T-cell (primary cell): Measurements from ENCODE around the gene AGRP. TPM values are rescaled to one million over a fixed set of nuclear protein-coding genes. Genes with fewer than 3 reads are reported as not detected.

Experiments used
- ATAC-seq, 4 experiments: fragments of 200-7000 bp in 3 of 4; fragments of 150-1000 bp in 1 of 4; cut with Tn5 transposase; replicated peaks in 1 of 4; 1 replicate in 3 of 4; 2 replicates in 1 of 4; pipeline ENCODE4 v1.10.0; 2021; ENCODE audit warnings: moderate library complexity in 3 of 4, mild to moderate bottlenecking in 2 of 4, moderate number of reproducible peaks in 1 of 4
- CTCF ChIA-PET, 2 donors: fragments of 300-600 bp; sonication (Branson Sonifier 250); formaldehyde crosslinking; loops; one replicate each; lab custom pipeline; 2022; ENCODE audit warnings: antibody characterized with exemption in 2 of 2; lab: Charles Lee
- POLR2A ChIA-PET, 2 donors: fragments of 300-600 bp; sonication (Branson Sonifier 250); formaldehyde crosslinking; loops; one replicate each; lab custom pipeline; 2022; ENCODE audit warnings: antibody characterized with exemption in 2 of 2; lab: Charles Lee
- DNase-seq, 35 experiments: peaks; one replicate each; pipeline versions ENCODE4 v3.0.0 to v3.0.0-alpha.2; 2013 to 2023
- H3K27ac ChIP-seq: one replicate; pipeline ENCODE4 v1.5.1; 2013; ENCODE audit warnings: low read length
- H3K27me3 ChIP-seq, 2 experiments: replicated peaks in 1 of 2; 1 replicate in 1 of 2; 2 replicates in 1 of 2; pipeline versions ENCODE4 v1.6.1 to v1.7.0; 2013; ENCODE audit warnings: low read length in 1 of 2, mixed read lengths in 1 of 2; ENCODE audit not compliant: control insufficient read depth in 2 of 2, insufficient read depth in 2 of 2; ENCODE audit errors: extremely low read depth in 1 of 2
- H3K36me3 ChIP-seq, 2 donors: 1 replicate in 1 of 2; 2 replicates in 1 of 2; pipeline versions ENCODE4 v1.6.1 to v1.7.0; 2013; ENCODE audit warnings: low read length in 1 of 2; ENCODE audit not compliant: control insufficient read depth in 2 of 2, insufficient read depth in 1 of 2; ENCODE audit errors: extremely low read depth in 1 of 2
- H3K4me1 ChIP-seq, 2 experiments: 1 replicate in 1 of 2; 2 replicates in 1 of 2; pipeline versions ENCODE4 v1.6.1 to v1.7.0; 2013; ENCODE audit warnings: low read length in 2 of 2, mixed read lengths in 1 of 2; ENCODE audit not compliant: insufficient read depth in 2 of 2, control insufficient read depth in 1 of 2; ENCODE audit errors: extremely low read depth in 1 of 2
- H3K4me3 ChIP-seq, 2 donors: 1 replicate in 1 of 2; 2 replicates in 1 of 2; pipeline versions ENCODE4 v1.5.1 to v1.7.0; 2013; ENCODE audit warnings: mild to moderate bottlenecking in 2 of 2, low read length in 1 of 2, moderate library complexity in 1 of 2; ENCODE audit not compliant: control insufficient read depth in 1 of 2; ENCODE audit errors: extremely low read depth in 1 of 2
- H3K9me3 ChIP-seq: 2 replicates; pipeline ENCODE4 v1.7.0; 2013
- H3K27ac Mint-ChIP-seq, 2 donors: one replicate each; pipeline ENCODE4 v1.8.0; 2020 to 2021; ENCODE audit warnings: mild to moderate bottlenecking in 2 of 2, mixed read lengths in 2 of 2
- H3K27me3 Mint-ChIP-seq, 2 donors: one replicate each; pipeline ENCODE4 v1.8.0; 2021 to 2022; ENCODE audit warnings: mixed read lengths in 2 of 2
- H3K36me3 Mint-ChIP-seq: one replicate; pipeline ENCODE4 v1.8.0; 2021; ENCODE audit warnings: mixed read lengths
- H3K4me1 Mint-ChIP-seq, 3 donors: one replicate each; pipeline ENCODE4 v1.8.0; 2020 to 2022; ENCODE audit warnings: mixed read lengths in 3 of 3, mild to moderate bottlenecking in 1 of 3
- H3K4me3 Mint-ChIP-seq, 3 donors: one replicate each; pipeline ENCODE4 v1.8.0; 2020 to 2022; ENCODE audit warnings: mild to moderate bottlenecking in 3 of 3, mixed read lengths in 3 of 3, moderate library complexity in 3 of 3
- H3K9me3 Mint-ChIP-seq, 3 donors: one replicate each; pipeline ENCODE4 v1.8.0; 2020 to 2022; ENCODE audit warnings: mixed read lengths in 3 of 3
- WGBS: methylation state at CpG from one replicate; pipeline ENCODE4 v1.1.5; 2013; ENCODE audit warnings: missing lambda C conversion rate; ENCODE audit not compliant: insufficient coverage; 5-methylcytosine and 5-hydroxymethylcytosine counted together
- total RNA-seq, 35 experiments: library from RNA in 6 of 35; stranded (reverse) in 6 of 35; fragments of 120-200 nt in 1 of 35; gene quantifications; one replicate each; pipeline versions ENCODE4 v1.2.1 to v1.2.4 and lab custom pipeline; 2013 to 2026

Gene AGRP
- total RNA-seq, 5 donors from 2014 or later (not counting 1 experiment from before 2014, with no cell fraction given), result not detected

DNA sequence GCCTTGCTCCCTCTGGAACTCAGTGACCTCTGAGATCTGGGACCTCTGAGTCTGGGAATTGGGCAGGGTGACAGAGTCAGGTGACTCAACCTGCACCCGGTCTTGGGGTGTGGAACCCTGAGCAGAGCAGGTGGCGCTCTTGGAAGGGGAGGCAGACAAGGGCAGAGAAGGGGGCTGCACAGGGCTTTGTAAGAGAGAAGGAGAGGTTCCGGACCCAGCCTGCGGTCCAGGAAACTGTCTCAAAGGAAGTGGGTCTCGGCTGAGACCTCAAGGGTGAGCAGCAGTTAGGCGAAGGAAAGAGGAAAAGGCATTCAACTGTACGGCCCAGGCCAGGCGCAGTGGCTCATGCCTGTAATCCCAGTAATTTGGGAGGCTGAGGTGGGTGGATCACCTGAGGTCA, 35.3 kb upstream of the AGRP start:
- Histone ChIP-seq H3K36me3 (no peaks in the 10 kb centered on the region), H3K27ac (peak overlapping the region; percentile 5), H3K27me3 (no peaks in the 10 kb centered on the region), H3K9me3 (no peaks in the 10 kb centered on the region), H3K4me3 (no peak overlapping the region), H3K4me1 (peaks cover 0 to 48% of the 10 kb centered on the region in 2 experiments)
- CTCF ChIA-PET, result interaction anchor here in 1 of 2 donors (0.5 kb wide), 1 partner anchor 1622 kb away, joined by 3 read pairs; no protein-coding TSS in a partner anchor
- H3K9me3 Mint-ChIP-seq, result no peaks in the 10 kb centered on the region
- H3K4me3 Mint-ChIP-seq, result peak overlapping the region in 1 of 3 donors; percentile 61
- POLR2A ChIA-PET, result no interaction called here
- peaks cover 23 to 46% (median 44%) of the 10 kb centered on the region in 3 donors for H3K4me1 Mint-ChIP-seq
- ATAC-seq (no peak), DNase-seq (no peak)
- peak overlapping the region in 1 of 2 donors; percentile 72 for H3K27ac Mint-ChIP-seq
- 44% methylated on average over 8 of the region's 8 CpGs for WGBS
- H3K36me3 Mint-ChIP-seq, result no peaks in the 10 kb centered on the region
- no peaks in the 10 kb centered on the region for H3K27me3 Mint-ChIP-seq

GRCh38 chr16:67517661-67518423, 34.5 kb upstream of the AGRP start:
- Mint-ChIP-seq H3K27me3 (no peaks in the 10 kb centered on the region), H3K27ac (no peak overlapping the region), H3K36me3 (no peaks in the 10 kb centered on the region), H3K4me3 (peak overlapping the region in 1 of 3 donors; percentile 36), H3K9me3 (no peaks in the 10 kb centered on the region), H3K4me1 (peaks cover 22 to 44% (median 42%) of the 10 kb centered on the region in 3 donors)
- Histone ChIP-seq H3K4me1 (peaks cover 0 to 48% of the 10 kb centered on the region in 2 experiments), H3K27ac (no peak overlapping the region), H3K36me3 (no peaks in the 10 kb centered on the region), H3K4me3 (no peak overlapping the region), H3K27me3 (no peaks in the 10 kb centered on the region), H3K9me3 (no peaks in the 10 kb centered on the region)
- ChIA-PET CTCF (interaction anchor here (0.6 to 1.1 kb wide), 5 partner anchors 21 to 142 kb away, joined by 3 read pairs; partner anchors contain the start of genes ACD (in 1 of the 2) and ATP6V0D1 (in 1 of the 2)), POLR2A (no interaction called here)
- WGBS, result 83% methylated on average over 6 of the region's 11 CpGs
- DNase-seq (no peak), ATAC-seq (no peak)

- no peak for DNase-seq
- Histone ChIP-seq H3K4me3 (no peak overlapping the region), H3K9me3 (no peaks in the 10 kb centered on the region), H3K36me3 (no peaks in the 10 kb centered on the region), H3K4me1 (peaks cover 0 to 48% of the 10 kb centered on the region in 2 experiments), H3K27ac (no peak overlapping the region), H3K27me3 (no peaks in the 10 kb centered on the region)
- Mint-ChIP-seq H3K36me3 (no peaks in the 10 kb centered on the region), H3K27ac (no peak overlapping the region), H3K27me3 (no peaks in the 10 kb centered on the region), H3K4me3 (no peak overlapping the region), H3K4me1 (peaks cover 19 to 43% (median 40%) of the 10 kb centered on the region in 3 donors), H3K9me3 (no peaks in the 10 kb centered on the region)
- ATAC-seq, result no peak
- CTCF ChIA-PET, result interaction anchor here (0.6 to 1.5 kb wide), 9 partner anchors 11 to 375 kb away, joined by 3 to 5 read pairs (median 3); partner anchors contain the start of genes ACD (in 1 of the 2) and ATP6V0D1 (in 1 of the 2)
- no CpG with 5 or more reads among the region's 3 CpGs for WGBS
- POLR2A ChIA-PET, result interaction anchor here in 1 of 2 donors (0.6 kb wide), 1 partner anchor 1918 kb away, joined by 3 read pairs; no protein-coding TSS in a partner anchor
These were observed 33.8 kb upstream of the AGRP start for GRCh38 chr16:67517155-67517445.

DNA sequence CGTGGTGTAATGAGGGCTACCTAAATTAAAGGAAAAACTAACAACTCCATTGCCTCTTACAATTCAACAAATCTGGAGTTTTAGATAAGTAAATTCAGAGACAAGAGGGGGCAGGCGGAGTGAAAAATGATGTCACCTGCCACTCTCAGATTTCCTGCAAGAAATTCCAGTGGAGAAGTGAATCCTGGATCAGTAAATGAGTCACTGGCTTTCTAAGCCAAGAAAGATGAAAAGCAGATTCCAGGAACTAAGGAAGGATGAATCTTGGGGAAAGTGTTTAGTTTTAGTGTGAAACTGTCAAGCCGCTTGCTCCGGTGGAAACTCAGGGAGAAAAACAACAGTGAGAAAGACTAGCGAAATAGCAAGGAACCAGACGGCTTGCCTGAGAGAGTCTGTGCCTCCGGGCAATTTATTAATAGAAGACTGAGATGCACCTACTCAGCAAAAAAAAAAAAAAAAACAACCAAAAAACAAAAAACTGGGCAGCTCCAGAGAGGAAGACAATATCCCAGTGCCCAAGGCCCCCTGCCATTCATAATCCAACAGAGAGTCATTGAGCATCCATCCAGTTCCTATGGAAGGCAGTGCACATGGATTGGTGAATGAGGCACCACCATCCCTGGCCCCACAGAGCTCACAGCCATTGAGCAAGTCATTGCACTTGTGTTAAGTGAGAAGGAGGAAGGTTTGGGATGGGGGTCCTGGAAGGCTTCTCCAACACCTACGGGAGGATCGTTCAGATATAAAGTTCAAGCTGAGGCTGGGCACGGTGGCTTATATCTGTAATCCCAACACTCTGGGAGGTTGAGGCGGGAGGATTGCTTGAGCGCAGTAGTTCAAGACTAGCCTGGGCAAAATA, 33.2 kb upstream of the AGRP start:
- DNase-seq, result no peak
- no peaks in the 10 kb centered on the region for H3K27me3 Mint-ChIP-seq
- H3K36me3 Mint-ChIP-seq, result no peaks in the 10 kb centered on the region
- Histone ChIP-seq H3K4me1 (peaks cover 0 to 44% of the 10 kb centered on the region in 2 experiments), H3K4me3 (no peak overlapping the region), H3K36me3 (no peaks in the 10 kb centered on the region), H3K9me3 (no peaks in the 10 kb centered on the region), H3K27ac (no peak overlapping the region), H3K27me3 (no peaks in the 10 kb centered on the region)
- H3K4me1 Mint-ChIP-seq, result peaks cover 17 to 40% (median 39%) of the 10 kb centered on the region in 3 donors
- ATAC-seq, result no peak
- H3K27ac Mint-ChIP-seq, result peak overlapping the region in 1 of 2 donors; percentile 23
- 100% methylated on average over 7 of the region's 12 CpGs for WGBS
- no peaks in the 10 kb centered on the region for H3K9me3 Mint-ChIP-seq
- ChIA-PET POLR2A (interaction anchor here in 1 of 2 donors (0.6 kb wide), 1 partner anchor 1919 kb away, joined by 3 read pairs; no protein-coding TSS in a partner anchor), CTCF (interaction anchor here (0.6 to 1.9 kb wide), 12 partner anchors 10 to 376 kb away, joined by 3 to 5 read pairs (median 3); partner anchors contain the start of genes ACD (in 1 of the 2), AGRP (in 1 of the 2) and ATP6V0D1 (in 1 of the 2))
- no peak overlapping the region for H3K4me3 Mint-ChIP-seq

GRCh38 chr16:67514382-67514828, 31.1 kb upstream of the AGRP start:
- Mint-ChIP-seq H3K36me3 (no peaks in the 10 kb centered on the region), H3K4me3 (no peak overlapping the region), H3K27ac (peak overlapping the region in 1 of 2 donors; percentile 52), H3K9me3 (no peaks in the 10 kb centered on the region), H3K27me3 (no peaks in the 10 kb centered on the region), H3K4me1 (peaks cover 15 to 34% (median 27%) of the 10 kb centered on the region in 3 donors)
- Histone ChIP-seq H3K9me3 (no peaks in the 10 kb centered on the region), H3K4me3 (no peak overlapping the region), H3K27me3 (no peaks in the 10 kb centered on the region), H3K36me3 (no peaks in the 10 kb centered on the region), H3K27ac (no peak overlapping the region), H3K4me1 (peaks cover 0 to 36% of the 10 kb centered on the region in 2 experiments)
- WGBS, result 0% methylated on average over 6 of the region's 8 CpGs
- ChIA-PET POLR2A (interaction anchor here in 1 of 2 donors (0.6 to 1.2 kb wide), 2 partner anchors 33 to 66 kb away, joined by 3 to 5 read pairs; no protein-coding TSS in a partner anchor), CTCF (interaction anchor here (0.6 to 2.0 kb wide), 15 partner anchors 17 to 305 kb away, joined by 3 to 21 read pairs (median 4); partner anchors contain the start of gene ATP6V0D1 (in 1 of the 2))
- DNase-seq (peak; percentile 57 to 92 (median 77)), ATAC-seq (peak; percentile 76 to 88 (median 79))
